ENCODE results near the gene CLIC4. TPM values are rescaled to one million over a fixed set of nuclear protein-coding genes. Genes with fewer than 3 reads are reported as not detected.
"Not testable (repeated sequence)": the region's sequence is repeated elsewhere in the genome, so short reads cannot be mapped to it uniquely, and the experiment has no call there.

The CLIC4 gene
- total RNA-seq, 3 donors from 2014 or later: 162 to 217 (median 196) TPM

DNA sequence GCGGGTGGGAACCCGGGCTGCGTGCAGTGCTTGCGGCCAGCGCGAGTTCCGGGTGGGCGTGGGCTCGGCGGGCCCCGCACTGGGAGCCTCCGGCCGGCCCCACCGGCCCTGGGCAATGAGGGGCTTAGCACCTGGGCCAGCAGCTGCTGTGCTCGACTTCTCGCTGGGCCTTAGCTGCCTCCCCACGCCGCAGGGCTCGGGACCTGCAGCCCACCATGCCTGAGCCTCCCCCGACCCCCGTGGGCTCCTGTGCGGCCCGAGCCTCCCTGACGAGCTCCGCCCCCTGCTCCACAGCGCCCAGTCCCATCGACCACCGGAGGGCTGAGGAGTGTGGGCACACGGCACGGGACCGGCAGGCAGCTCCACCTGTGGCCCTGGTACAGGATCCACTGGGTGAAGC is 23.7 kb upstream of the CLIC4 start:
- Histone ChIP-seq H3K27me3 (no peaks in the 10 kb centered on the region), H3K27ac (no peak overlapping the region), H3K4me3 (no peak overlapping the region), H3K9me3 (no peaks in the 10 kb centered on the region), H3K4me1 (peaks cover 0 to 13% of the 10 kb centered on the region in 2 donors), H3K36me3 (no peaks in the 10 kb centered on the region)
- no peak for DNase-seq (ENCODE audit: low spot score in 2 of 2)
- intact Hi-C loops (cut with DNase I; ENCODE audit: low total_unique reads): no loop called here
- no peak for TF ChIP-seq POLR2A (IDR thresholded peaks at IDR 0.05)
- TF ChIP-seq POLR2AphosphoS5 (IDR thresholded peaks at IDR 0.05): no peak
- TF ChIP-seq, protein P1, sequence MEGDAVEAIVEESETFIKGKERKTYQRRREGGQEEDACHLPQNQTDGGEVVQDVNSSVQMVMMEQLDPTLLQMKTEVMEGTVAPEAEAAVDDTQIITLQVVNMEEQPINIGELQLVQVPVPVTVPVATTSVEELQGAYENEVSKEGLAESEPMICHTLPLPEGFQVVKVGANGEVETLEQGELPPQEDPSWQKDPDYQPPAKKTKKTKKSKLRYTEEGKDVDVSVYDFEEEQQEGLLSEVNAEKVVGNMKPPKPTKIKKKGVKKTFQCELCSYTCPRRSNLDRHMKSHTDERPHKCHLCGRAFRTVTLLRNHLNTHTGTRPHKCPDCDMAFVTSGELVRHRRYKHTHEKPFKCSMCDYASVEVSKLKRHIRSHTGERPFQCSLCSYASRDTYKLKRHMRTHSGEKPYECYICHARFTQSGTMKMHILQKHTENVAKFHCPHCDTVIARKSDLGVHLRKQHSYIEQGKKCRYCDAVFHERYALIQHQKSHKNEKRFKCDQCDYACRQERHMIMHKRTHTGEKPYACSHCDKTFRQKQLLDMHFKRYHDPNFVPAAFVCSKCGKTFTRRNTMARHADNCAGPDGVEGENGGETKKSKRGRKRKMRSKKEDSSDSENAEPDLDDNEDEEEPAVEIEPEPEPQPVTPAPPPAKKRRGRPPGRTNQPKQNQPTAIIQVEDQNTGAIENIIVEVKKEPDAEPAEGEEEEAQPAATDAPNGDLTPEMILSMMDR (IDR thresholded peaks at IDR 0.05): no peak

DNA sequence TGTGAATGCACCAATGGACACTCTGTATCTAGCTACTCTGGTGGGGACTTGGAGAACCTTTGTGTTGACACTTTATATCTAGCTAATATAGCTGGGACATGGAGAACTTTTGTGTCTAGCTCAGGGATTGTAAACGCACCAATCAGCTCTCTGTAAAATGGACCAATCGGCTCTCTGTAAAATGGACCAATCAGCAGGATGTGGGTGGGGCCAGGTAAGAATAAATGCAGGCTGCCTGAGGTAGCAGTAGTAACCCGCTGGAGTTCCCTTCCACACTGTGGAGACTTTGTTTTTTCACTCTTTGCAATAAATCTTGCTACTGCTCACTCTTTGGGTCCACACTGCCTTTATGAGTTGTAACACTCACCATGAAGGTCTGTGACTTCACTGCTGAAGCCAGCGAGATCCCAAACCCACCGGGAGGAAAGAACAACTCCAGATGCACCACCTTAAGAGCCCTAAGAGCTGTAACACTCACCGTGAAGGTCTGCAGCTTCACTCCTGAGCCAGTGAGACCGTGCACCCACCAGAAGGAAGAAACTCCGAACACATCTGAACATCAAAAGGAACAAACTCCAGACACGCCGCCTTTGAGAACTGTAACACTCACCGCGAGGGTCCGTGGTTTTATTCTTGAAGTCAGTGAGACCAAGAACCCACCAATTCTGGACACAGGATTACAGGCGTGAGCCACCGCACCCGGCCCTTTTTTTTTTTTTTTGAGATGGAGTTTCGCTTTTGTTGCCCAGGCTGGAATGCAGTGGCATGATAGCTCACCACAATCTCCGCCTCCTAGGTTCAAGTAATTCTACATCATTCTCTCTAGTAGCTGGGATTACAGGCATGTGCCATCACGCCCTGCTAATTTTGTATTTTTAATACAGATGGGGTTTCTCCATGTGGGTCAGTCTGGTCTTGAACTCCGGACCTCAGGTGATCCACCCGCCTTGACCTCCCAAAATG is 22.9 kb upstream of the CLIC4 start:
- intact Hi-C loops (cut with DNase I; ENCODE audit: low total_unique reads); H3K36me3 ChIP-seq; DNase-seq (ENCODE audit: low spot score in 2 of 2); H3K27me3 ChIP-seq; H3K9me3 ChIP-seq: not testable (repeated sequence)
- H3K4me1 ChIP-seq: peaks cover 0 to 13% of the 10 kb centered on the region in 2 donors
- peak overlapping the region; percentile 19 to 53 for H3K27ac ChIP-seq
- peak overlapping the region in 2 of 3 donors; percentile 44 to 54 for H3K4me3 ChIP-seq

DNA sequence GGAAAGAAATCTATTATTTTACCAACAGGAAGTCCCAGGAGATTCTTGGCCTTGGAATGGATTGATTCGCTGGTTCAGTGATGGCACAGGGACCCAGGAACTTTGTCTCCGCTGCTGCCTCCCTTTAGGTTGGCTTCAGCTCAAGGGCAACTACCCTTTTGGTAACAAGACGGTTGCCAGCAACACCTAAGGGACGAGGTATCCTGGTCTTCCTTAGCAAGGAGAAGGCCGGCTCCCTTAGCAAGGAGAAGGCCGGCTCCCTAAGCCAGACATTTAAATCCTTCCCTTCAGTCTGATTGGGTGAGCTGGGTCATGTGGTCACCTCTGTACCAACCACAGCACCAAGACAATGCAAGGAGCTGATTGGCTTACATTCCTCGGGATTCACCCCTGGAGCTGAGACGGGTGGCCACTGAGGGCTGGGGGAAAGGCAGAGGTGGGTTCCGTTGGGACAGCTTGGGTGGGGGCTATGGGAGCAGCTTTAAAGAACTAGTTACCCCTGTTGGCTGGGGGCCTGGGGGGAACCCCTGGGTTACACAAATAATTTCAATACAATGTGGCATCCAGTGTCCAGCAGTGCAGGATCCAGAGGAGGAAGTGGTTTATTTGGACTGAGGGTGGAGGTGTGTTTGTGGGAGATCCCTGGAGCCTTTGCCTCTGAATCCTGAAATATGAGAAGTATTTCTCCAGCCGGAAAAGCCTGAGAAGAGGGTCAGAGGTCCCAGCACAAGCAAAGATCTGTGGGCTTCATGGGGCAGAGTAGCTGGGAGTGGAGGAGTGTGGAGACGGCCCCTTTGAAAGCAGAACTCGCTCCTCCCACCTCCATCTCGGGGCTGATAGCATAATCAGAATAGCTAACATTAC is 20.7 kb upstream of the CLIC4 start:
- Histone ChIP-seq H3K9me3 (no peaks in the 10 kb centered on the region), H3K27ac (peak overlapping the region; percentile 72 to 74), H3K4me1 (no peaks in the 10 kb centered on the region), H3K4me3 (peak overlapping the region in 2 of 3 donors; percentile 13 to 31), H3K36me3 (no peaks in the 10 kb centered on the region), H3K27me3 (no peaks in the 10 kb centered on the region)
- intact Hi-C loops (cut with DNase I; ENCODE audit: low total_unique reads): no loop called here
- DNase-seq (ENCODE audit: low spot score in 2 of 2): no peak
- TF ChIP-seq, protein P1 (IDR thresholded peaks at IDR 0.05): no peak
- TF ChIP-seq POLR2AphosphoS5 (IDR thresholded peaks at IDR 0.05) (no peak), POLR2A (IDR thresholded peaks at IDR 0.05) (no peak)

DNA sequence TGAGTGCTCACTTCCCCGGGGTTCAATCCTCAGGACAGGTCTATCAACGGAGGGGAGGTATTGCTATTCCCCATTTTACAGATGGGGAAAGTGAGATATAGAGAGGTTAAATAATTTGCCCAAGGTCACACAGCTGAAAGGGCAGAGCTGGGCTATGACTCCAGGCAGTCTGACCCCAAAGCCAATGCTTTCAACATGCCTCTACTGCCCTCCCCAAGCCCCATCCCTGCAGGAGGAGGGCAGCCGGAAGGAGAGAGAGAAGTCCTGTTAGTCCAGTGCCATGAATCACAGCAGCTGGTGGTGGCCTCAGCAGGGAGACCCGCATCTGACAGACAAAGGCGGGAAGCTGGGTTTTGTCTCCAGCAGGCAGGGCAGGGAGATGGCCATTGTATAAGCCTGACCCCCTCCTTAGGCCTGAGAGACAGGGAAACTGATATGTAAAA is 20.0 kb upstream of the CLIC4 start:
- Histone ChIP-seq H3K27ac (peak overlapping the region; percentile 72 to 74), H3K4me3 (no peak overlapping the region), H3K9me3 (no peaks in the 10 kb centered on the region), H3K4me1 (no peaks in the 10 kb centered on the region), H3K36me3 (no peaks in the 10 kb centered on the region), H3K27me3 (no peaks in the 10 kb centered on the region)
- no peak for TF ChIP-seq POLR2AphosphoS5 (IDR thresholded peaks at IDR 0.05)
- no peak for TF ChIP-seq POLR2A (IDR thresholded peaks at IDR 0.05)
- TF ChIP-seq, protein P1 (IDR thresholded peaks at IDR 0.05): no peak
- intact Hi-C loops (cut with DNase I; ENCODE audit: low total_unique reads): no loop called here
- DNase-seq (ENCODE audit: low spot score in 2 of 2): no peak

DNA sequence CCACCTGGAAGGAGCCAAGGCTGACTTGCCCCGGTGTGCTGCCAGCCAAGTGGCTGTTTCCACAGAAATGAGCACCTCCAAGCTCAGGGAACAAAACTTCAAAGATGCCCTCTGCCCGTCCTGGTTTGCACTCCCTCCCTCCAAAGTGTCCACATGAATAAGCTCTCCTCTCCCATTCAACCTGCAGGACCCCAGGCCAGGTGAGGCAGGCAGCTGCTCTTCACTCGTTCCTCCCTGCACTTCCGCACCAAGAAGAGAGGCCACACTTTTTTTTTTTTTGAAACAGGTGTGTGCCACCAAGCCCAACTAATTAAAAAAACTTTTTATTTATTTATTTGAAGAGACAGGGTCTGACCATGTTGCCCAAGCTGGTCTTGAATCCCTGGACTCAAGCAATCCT is 18.5 kb upstream of the CLIC4 start:
- Histone ChIP-seq H3K4me3 (no peak overlapping the region), H3K27me3 (no peaks in the 10 kb centered on the region), H3K27ac (peak overlapping the region; percentile 70 to 72), H3K9me3 (no peaks in the 10 kb centered on the region), H3K36me3 (no peaks in the 10 kb centered on the region), H3K4me1 (peaks cover 0 to 4% of the 10 kb centered on the region in 2 donors)
- DNase-seq (ENCODE audit: low spot score in 2 of 2): no peak
- TF ChIP-seq POLR2A (IDR thresholded peaks at IDR 0.05): no peak
- TF ChIP-seq, protein P1 (IDR thresholded peaks at IDR 0.05): no peak
- no peak for TF ChIP-seq POLR2AphosphoS5 (IDR thresholded peaks at IDR 0.05)
- intact Hi-C loops (cut with DNase I; ENCODE audit: low total_unique reads): no loop called here

Measured in breast epithelium (tissue), 4 donors.